NCI-H146 treated with DMSO at 0.1 percent for 48 hours (cell line): ENCODE results near the gene ANAPC16.
A peak's percentile ranks its signal among the peaks of the same experiment; 100 is the strongest.
"Not testable (repeated sequence)": the region's sequence is repeated elsewhere in the genome, so short reads cannot be mapped to it uniquely, and the experiment has no call there.

ENCODE experiments used
- DNase-seq: peaks from one replicate; lab custom pipeline; 2025; ENCODE audit not compliant: unreplicated experiment; lab: John Stamatoyannopoulos, UW

ANAPC16 gene

GRCh38 chr10:72242675-72243074 is 26.9 kb downstream of the ANAPC16 start:
- no peak for DNase-seq

GRCh38 chr10:72243822-72244437 is 28.1 kb downstream of the ANAPC16 start:
- DNase-seq: no peak

GRCh38 chr10:72244573-72245038 is 28.8 kb downstream of the ANAPC16 start:
- no peak for DNase-seq

GRCh38 chr10:72245949-72246525 is 30.2 kb downstream of the ANAPC16 start:
- no peak for DNase-seq

- DNase-seq: no peak
Measured at GRCh38 chr10:72248468-72249151, 32.8 kb downstream of the ANAPC16 start.

GRCh38 chr10:72249176-72249862 is 33.5 kb downstream of the ANAPC16 start:
- DNase-seq: not testable (repeated sequence)

- DNase-seq: no peak
Measured at GRCh38 chr10:72250666-72251065, 34.9 kb downstream of the ANAPC16 start.

GRCh38 chr10:72251635-72252034 is 35.8 kb downstream of the ANAPC16 start:
- DNase-seq: no peak

- no peak for DNase-seq
Measured at GRCh38 chr10:72252972-72253371, 37.2 kb downstream of the ANAPC16 start.

DNA sequence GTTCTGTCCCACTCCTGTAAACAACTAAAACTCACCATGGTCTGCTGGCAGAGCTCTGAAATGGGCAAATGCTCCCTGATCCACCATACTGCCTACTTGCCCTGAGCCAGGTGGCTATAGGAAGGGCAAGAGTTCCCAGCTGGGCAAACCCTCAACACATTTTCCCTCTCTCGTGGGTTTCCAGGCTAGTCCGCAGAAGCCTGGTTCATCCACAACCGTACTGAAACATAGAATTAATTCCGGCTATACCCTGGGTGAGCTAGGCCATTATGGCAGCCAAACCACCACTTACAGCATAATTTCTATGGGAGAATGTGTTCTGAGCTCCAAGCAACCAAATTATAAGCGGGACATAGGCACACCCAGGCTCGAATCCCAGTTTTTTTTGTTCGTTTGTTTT is 37.8 kb downstream of the ANAPC16 start:
- no peak for DNase-seq

DNA sequence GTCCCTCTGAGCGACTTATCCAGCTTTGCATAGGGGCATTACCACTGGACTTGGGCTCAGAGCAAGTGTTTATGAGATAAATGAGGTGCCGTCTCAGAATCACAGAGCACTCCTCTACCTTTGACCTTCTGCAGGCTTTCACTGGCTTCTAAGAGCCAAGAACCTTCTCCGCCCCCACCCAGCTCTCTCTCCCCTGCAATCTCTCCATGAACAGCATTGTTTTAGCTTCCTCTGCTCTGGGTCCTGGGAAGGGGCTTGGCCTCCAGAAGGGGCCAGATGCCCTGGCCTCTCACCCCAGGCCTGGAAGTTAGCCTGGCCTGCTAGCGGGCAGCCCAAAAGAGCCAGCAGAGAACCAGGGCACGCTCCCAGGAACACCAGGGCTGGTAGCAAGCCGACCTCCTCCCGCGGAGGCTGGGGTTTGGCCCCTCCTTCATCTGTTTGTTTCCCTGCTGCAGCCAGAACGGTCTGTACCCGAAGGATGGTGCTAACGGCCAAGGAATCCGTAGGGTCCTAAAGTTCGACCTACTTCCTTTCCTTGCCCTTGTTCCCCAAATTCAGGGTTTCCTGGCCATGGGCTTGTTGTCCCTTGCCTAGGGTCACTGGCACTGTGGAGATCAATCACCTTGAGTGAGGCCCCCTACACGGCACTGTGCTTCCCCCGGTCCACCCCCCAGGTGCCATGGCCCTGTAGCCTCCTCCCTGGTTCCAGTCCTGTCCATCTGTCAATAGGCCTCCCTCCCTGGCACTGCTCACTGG is 39.2 kb downstream of the ANAPC16 start:
- DNase-seq: peak; percentile 28

GRCh38 chr10:72255977-72256729 is 40.3 kb downstream of the ANAPC16 start:
- DNase-seq: no peak

GRCh38 chr10:72257051-72257892 is 41.5 kb downstream of the ANAPC16 start:
- no peak for DNase-seq

GRCh38 chr10:72258617-72259016 is 42.8 kb downstream of the ANAPC16 start:
- no peak for DNase-seq

GRCh38 chr10:72259491-72260238 is 43.9 kb downstream of the ANAPC16 start:
- no peak for DNase-seq

DNA sequence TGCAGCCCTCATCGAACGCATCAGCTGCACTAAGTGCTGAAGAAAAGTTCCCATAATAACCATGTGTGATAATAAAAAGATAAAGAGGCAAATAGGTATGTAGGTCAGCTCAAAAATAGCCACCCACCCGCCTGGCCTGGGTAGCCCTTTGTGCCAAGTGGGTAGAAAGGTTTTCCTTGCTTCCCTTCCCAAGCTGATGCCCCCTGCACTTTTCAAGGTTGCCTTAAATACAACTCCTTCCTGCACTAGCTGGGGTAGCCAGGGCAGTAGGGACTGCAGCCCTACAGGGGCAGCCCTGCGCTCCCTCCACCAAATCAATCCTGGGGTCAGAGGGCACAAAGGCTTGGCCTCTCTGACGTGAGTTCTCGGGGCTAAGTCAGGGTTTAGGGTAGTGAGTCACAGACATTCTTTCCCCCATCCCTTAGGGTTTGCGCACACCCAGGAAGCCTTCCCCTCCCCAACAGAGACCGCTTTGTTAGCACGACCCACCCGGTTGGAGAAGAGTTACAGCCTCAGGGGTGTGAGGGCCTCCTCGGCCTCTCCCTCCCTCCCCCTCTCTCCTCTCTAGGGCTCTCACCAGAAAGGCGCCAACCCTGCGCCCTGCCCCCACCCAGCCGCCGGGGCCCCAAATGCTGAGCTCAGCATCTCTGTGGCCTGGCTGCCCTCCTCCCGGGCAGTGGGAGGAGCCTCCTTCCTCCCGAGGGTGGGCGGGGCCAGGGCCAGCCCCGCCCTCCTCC is 44.6 kb downstream of the ANAPC16 start:
- peak; percentile 64 for DNase-seq

- DNase-seq: peak; percentile 64
Measured at GRCh38 chr10:72260976-72261783, 45.4 kb downstream of the ANAPC16 start.
